ENCODE data around the gene PPP1R14C.

Gene PPP1R14C

GRCh38 chr6:150249261-150249660, 106.4 kb downstream of the PPP1R14C start:
- DNase-seq (ENCODE audit: low read depth in 2 of 2): no peak

- no peak for DNase-seq (ENCODE audit: low read depth in 2 of 2)
Measured at GRCh38 chr6:150250826-150251225, 108.0 kb downstream of the PPP1R14C start.

- no peak for DNase-seq (ENCODE audit: low read depth in 2 of 2)
Measured at GRCh38 chr6:150251566-150252186, 108.8 kb downstream of the PPP1R14C start.

DNA sequence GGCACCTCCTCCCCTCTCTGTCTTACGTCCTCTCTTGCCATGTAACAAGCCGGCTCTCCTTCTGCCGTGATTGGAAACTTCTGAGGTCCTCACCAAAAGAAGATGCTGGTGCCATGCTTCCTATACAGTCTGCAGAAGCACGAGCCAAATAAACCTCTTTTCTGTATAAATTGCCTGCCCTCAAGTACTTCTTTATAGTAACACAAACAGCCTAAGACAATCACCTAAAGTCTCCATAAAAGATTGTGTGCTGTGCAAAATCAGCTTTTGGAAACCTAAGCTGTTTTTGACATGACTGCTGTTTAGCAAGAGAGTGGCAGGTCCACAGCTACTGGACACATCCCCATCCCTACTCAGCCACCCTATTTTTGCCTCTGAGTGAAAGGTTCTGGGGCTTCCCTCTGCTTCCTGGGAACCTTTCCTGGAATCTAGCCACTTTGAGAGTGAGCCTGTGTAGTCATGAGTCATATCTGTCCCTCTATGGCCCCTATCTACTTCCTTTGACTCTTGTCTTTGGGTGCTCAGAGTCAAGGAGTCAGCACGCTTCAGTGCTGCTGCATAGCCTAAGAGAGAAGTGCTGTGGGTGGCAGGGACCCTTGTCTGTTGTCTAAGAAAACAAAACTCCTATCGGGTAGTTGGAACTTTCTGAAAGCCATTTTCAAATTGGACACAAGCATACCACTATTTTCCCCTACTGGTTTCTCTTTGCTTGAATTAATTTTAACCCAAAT, 110.0 kb downstream of the PPP1R14C start:
- DNase-seq (ENCODE audit: low read depth in 2 of 2): no peak

DNA sequence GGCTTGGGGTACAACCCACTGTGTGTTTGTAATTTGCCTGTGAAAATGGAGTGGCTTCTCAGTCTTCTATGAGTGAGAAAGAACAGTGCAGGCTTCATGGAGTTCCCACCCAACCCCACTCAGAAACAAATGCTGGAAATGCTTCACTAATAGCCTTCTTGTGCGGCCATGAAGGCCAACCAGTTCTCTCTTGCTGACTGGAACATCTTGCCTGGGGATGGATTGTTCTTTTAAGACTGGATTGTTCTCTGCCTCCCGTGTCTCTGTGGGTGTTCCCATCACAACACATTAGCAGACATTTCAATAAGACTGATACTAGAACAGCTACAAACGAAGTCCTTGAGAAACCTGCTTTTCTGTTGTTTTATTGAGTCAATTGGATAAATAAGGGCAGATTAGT, 110.6 kb downstream of the PPP1R14C start:
- no peak for DNase-seq (ENCODE audit: low read depth in 2 of 2)

- DNase-seq (ENCODE audit: low read depth in 2 of 2): no peak
Measured at GRCh38 chr6:150254770-150255169, 111.9 kb downstream of the PPP1R14C start.

- DNase-seq (ENCODE audit: low read depth in 2 of 2): no peak
Measured at GRCh38 chr6:150255840-150256239, 113.0 kb downstream of the PPP1R14C start.

GRCh38 chr6:150256618-150257272, 113.9 kb downstream of the PPP1R14C start:
- no peak for DNase-seq (ENCODE audit: low read depth in 2 of 2)

GRCh38 chr6:150258381-150258780, 115.5 kb downstream of the PPP1R14C start:
- no peak for DNase-seq (ENCODE audit: low read depth in 2 of 2)

GRCh38 chr6:150260931-150261330, 118.1 kb downstream of the PPP1R14C start:
- DNase-seq (ENCODE audit: low read depth in 2 of 2): no peak

- DNase-seq (ENCODE audit: low read depth in 2 of 2): no peak
Measured at GRCh38 chr6:150261997-150262697, 119.3 kb downstream of the PPP1R14C start.

- no peak for DNase-seq (ENCODE audit: low read depth in 2 of 2)
Measured at GRCh38 chr6:150263765-150264404, 121.0 kb downstream of the PPP1R14C start.

- no peak for DNase-seq (ENCODE audit: low read depth in 2 of 2)
Measured at GRCh38 chr6:150266309-150266708, 123.5 kb downstream of the PPP1R14C start.

DNA sequence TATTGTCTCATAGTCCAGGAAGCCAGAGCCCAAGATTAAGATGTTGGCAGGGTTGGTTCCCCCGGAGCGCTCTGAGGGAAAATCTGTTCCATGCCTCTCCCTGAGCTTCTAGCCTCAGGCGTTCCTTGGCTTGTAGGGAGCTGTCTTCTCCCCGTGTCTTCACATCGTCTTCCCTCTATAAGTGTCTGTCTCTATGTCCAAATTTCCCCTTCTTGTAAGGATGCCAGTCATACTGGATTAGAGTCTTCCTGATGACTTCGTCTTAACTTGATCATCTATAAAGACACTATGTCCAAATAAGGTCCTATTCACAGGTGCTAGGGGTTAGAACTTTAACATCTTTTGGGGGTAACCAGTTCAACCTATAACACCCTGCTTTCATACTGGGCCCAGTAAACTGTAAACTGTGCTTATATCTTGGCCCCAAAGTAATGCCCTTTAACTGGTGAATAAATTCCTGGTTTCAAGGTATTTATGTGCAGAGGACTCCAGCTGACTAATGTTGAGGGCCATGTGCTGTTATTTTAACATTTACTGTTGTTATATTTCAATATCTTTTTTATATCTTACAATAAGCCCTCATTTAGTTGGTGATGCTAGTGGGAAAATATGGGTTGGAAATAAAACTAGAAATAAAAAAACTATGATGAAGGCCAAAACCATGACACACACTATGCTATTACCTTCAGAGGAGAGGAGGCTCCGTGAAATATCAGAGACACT, 124.3 kb downstream of the PPP1R14C start:
- DNase-seq (ENCODE audit: low read depth in 2 of 2): no peak

- DNase-seq (ENCODE audit: low read depth in 2 of 2): no peak
Measured at GRCh38 chr6:150267686-150268561, 125.1 kb downstream of the PPP1R14C start.

DNA sequence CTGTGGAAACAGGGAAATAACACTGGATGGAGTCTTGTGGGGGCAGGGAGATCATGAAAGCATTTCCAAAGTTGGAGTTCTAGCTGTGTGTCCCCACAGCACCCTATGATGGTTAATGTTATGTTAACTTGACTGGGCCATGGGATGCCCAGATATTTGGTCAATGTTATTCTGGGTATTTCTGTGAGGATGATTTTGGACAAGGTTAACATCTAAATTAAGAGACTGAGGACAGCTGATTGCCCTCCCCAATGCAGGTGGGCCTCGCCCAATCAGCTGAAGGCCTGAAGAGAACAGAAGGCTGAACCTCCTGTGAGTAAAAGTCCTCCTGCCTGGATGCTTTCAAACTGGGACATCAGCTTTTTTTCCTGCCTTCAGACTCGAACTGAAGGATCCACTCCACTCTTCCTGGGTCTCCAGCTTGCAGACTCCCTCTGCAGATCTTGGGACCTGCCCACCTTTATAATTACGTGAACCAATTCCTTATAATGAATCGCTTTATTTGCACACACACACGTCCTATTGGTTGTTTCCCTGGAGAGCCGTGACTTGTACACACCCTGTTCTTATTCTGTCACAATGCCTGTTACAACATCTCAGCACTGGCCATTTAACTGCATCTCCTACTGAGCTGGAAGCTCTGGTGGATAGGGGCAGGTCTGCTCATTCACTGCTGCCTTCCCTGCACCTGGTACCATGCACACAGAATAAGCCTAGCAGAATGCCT, 126.4 kb downstream of the PPP1R14C start:
- no peak for DNase-seq (ENCODE audit: low read depth in 2 of 2)

DNA sequence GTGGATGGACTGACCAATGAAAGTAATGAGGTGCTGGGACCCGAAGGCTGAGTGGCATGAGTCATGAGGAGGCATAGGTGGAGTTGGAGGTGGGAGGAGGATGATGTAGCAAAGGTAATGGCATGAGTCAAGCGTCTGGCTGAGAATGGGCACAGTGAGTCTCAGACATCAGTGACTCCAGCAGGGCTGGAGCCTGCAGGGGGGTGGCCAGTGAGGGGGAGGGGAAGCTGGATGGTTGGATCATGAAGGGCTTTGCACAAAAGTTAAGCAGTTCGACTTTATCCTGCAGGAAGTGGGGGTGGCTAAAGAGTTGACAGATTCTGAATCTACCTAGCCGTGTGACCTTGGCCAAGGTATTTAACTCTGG, 127.0 kb downstream of the PPP1R14C start:
- no peak for DNase-seq (ENCODE audit: low read depth in 2 of 2)

GRCh38 chr6:150270330-150271052, 127.6 kb downstream of the PPP1R14C start:
- no peak for DNase-seq (ENCODE audit: low read depth in 2 of 2)

DNA sequence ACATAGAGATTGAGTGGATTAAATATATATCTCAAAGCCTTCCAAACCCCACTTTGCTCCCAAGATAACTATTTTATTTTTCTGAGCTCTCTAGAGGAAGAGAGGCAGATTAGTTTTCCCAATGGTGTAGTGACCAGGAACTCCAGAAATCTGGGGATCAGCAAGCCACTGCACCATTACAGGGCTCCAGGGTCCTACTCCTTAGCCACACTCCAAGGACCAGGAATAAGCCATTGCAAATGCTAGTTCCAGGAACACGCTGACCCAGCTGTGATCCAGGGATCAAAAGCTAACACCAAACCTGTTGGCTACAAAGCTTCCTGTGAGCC, 128.3 kb downstream of the PPP1R14C start:
- DNase-seq (ENCODE audit: low read depth in 2 of 2): no peak

Data from stimulated activated CD8-positive, alpha-beta memory T cell treated with anti-CD3 and anti-CD28 coated beads, Interleukin-15, amount 100 ng/mL, for 48 hours (primary cell).